ENCODE data around the gene TMEM87B. TPM values are rescaled to one million over a fixed set of nuclear protein-coding genes. Genes with fewer than 3 reads are reported as not detected.

Gene TMEM87B
- total and polyA plus RNA-seq, 10 of the 15 experiments (the other 5 are each of a cell fraction or from before 2014, with no cell fraction given) = 5.7 to 20.6 (median 12.3) TPM

DNA sequence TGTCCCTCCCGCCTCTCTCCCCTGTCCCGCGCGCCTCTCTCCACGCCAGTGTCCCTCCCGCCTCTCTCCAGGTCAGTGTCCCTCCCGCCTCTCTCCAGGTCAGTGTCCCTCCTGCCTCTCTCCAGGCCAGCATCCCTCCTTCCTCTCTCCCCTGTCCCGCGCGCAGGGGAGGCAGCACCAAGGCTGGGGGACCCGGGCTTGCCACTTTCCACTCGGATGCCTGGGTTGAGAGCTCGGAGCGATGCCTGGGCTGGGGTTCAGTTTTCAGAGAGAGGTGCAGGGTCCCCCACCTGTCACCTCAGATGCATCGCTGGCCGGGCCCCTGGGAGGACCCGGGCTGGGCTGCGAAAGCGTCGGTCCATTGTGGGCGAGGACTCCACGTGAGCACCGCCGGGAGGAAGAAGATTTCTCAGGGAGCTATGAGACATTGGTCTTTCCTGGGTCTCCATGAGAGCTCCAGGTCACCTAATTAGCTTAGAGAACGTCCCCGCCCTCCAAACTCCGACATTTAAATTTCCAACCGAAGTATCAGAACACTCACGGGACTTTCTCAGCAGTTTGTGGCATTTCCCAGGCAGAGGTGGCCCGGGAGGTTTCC is 85.2 kb downstream of the TMEM87B start:
- ChIA-PET RAD21 (ENCODE audit: unreplicated experiment) (no interaction called here), POLR2A (no interaction called here), SMC1A (ENCODE audit: uncharacterized antibody, unreplicated experiment) (no interaction called here), CTCF (no interaction called here)
- Histone ChIP-seq H3K79me2 (ENCODE audit: control insufficient read depth, insufficient read depth, low read length) (no peaks in the 10 kb centered on the region), H3K36me3 (ENCODE audit: control insufficient read depth in 2 of 2, insufficient read depth in 2 of 2, low read length in 1 of 2) (no peaks in the 10 kb centered on the region), H2AFZ (ENCODE audit: control insufficient read depth, low read depth, low read length) (no peak overlapping the region), H4K20me1 (ENCODE audit: control insufficient read depth, insufficient read depth) (no peaks in the 10 kb centered on the region), H3K9me3 (replicated peaks; ENCODE audit: control insufficient read depth, insufficient read depth, low read length) (no peaks in the 10 kb centered on the region), H3K9ac (ENCODE audit: control insufficient read depth, insufficient read depth, low read length) (no peak overlapping the region), H3K4me3 (no peak overlapping the region), H3K27ac (ENCODE audit: control insufficient read depth, insufficient read depth) (no peak overlapping the region), H3K27me3 (replicated peaks in 1 of 2; ENCODE audit: control insufficient read depth in 2 of 2, insufficient read depth in 2 of 2, low read length in 1 of 2) (peaks cover 1 to 8% of the 10 kb centered on the region in 2 experiments; a peak in 2 of 4 replicates), H3K4me1 (ENCODE audit: control insufficient read depth, insufficient read depth, low read length) (no peaks in the 10 kb centered on the region), H3K4me2 (ENCODE audit: control insufficient read depth, insufficient read depth) (no peak overlapping the region)
- no TSS peak for BruUV-seq (replicated peaks)
- in situ Hi-C loops (cut with MboI) = no loop called here
- TF ChIP-seq NFYB (IDR thresholded peaks at IDR 0.05; ENCODE audit: insufficient read depth, low read depth, low read length) = no peak
- TF ChIP-seq BHLHE40 (IDR thresholded peaks at IDR 0.05; ENCODE audit: borderline replicate concordance in 1 of 2, low read depth in 2 of 2, low read length in 1 of 2) = no peak
- no peak for TF ChIP-seq KAT2A (conservative IDR thresholded peaks at IDR 0.05; ENCODE audit: control insufficient read depth, low read depth, low read length)
- TF ChIP-seq NR2C1 (IDR thresholded peaks at IDR 0.05) = no peak
- no peak for TF ChIP-seq TBL1XR1 (IDR thresholded peaks at IDR 0.05; ENCODE audit: low read depth, low read length)
- TF ChIP-seq, protein P1, sequence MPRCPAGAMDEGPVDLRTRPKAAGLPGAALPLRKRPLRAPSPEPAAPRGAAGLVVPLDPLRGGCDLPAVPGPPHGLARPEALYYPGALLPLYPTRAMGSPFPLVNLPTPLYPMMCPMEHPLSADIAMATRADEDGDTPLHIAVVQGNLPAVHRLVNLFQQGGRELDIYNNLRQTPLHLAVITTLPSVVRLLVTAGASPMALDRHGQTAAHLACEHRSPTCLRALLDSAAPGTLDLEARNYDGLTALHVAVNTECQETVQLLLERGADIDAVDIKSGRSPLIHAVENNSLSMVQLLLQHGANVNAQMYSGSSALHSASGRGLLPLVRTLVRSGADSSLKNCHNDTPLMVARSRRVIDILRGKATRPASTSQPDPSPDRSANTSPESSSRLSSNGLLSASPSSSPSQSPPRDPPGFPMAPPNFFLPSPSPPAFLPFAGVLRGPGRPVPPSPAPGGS (IDR thresholded peaks at IDR 0.05; ENCODE audit: borderline replicate concordance, insufficient read depth, low read depth, low read length, poor library complexity, severe bottlenecking) = no peak
- TF ChIP-seq ZNF622 (IDR thresholded peaks at IDR 0.05) = no peak
- TF ChIP-seq, protein P2, sequence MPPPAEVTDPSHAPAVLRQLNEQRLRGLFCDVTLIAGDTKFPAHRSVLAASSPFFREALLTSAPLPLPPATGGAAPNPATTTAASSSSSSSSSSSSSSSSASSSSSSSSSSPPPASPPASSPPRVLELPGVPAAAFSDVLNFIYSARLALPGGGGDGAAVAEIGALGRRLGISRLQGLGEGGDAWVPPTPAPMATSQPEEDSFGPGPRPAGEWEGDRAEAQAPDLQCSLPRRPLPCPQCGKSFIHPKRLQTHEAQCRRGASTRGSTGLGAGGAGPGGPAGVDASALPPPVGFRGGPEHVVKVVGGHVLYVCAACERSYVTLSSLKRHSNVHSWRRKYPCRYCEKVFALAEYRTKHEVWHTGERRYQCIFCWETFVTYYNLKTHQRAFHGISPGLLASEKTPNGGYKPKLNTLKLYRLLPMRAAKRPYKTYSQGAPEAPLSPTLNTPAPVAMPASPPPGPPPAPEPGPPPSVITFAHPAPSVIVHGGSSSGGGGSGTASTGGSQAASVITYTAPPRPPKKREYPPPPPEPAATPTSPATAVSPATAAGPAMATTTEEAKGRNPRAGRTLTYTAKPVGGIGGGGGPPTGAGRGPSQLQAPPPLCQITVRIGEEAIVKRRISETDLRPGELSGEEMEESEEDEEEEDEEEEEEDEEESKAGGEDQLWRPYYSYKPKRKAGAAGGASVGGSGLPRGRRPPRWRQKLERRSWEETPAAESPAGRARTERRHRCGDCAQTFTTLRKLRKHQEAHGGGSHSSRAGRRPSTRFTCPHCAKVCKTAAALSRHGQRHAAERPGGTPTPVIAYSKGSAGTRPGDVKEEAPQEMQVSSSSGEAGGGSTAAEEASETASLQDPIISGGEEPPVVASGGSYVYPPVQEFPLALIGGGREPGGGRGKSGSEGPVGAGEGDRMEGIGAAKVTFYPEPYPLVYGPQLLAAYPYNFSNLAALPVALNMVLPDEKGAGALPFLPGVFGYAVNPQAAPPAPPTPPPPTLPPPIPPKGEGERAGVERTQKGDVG (CRISPR knock-in tag; IDR thresholded peaks at IDR 0.05) = no peak
- no peak for TF ChIP-seq STAT3 (IDR thresholded peaks at IDR 0.05; ENCODE audit: low read depth, low read length)
- TF ChIP-seq MEF2A (IDR thresholded peaks at IDR 0.05; ENCODE audit: insufficient read depth, low read depth, low read length) = no peak
- TF ChIP-seq, protein P3, sequence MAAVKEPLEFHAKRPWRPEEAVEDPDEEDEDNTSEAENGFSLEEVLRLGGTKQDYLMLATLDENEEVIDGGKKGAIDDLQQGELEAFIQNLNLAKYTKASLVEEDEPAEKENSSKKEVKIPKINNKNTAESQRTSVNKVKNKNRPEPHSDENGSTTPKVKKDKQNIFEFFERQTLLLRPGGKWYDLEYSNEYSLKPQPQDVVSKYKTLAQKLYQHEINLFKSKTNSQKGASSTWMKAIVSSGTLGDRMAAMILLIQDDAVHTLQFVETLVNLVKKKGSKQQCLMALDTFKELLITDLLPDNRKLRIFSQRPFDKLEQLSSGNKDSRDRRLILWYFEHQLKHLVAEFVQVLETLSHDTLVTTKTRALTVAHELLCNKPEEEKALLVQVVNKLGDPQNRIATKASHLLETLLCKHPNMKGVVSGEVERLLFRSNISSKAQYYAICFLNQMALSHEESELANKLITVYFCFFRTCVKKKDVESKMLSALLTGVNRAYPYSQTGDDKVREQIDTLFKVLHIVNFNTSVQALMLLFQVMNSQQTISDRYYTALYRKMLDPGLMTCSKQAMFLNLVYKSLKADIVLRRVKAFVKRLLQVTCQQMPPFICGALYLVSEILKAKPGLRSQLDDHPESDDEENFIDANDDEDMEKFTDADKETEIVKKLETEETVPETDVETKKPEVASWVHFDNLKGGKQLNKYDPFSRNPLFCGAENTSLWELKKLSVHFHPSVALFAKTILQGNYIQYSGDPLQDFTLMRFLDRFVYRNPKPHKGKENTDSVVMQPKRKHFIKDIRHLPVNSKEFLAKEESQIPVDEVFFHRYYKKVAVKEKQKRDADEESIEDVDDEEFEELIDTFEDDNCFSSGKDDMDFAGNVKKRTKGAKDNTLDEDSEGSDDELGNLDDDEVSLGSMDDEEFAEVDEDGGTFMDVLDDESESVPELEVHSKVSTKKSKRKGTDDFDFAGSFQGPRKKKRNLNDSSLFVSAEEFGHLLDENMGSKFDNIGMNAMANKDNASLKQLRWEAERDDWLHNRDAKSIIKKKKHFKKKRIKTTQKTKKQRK (IDR thresholded peaks at IDR 0.05; ENCODE audit: low read depth, low read length) = no peak
- no peak for TF ChIP-seq ATF7 (IDR thresholded peaks at IDR 0.05; ENCODE audit: low read depth)
- TF ChIP-seq ESRRA (IDR thresholded peaks at IDR 0.05; ENCODE audit: low read length) = no peak
- TF ChIP-seq BMI1 (IDR thresholded peaks at IDR 0.05; ENCODE audit: borderline replicate concordance) = no peak
- no peak for TF ChIP-seq POLR2AphosphoS5 (IDR thresholded peaks at IDR 0.05; ENCODE audit: low read length)
- FAIRE-seq = no peak
- WGBS (ENCODE audit: insufficient coverage, insufficient replicate concordance, low lambda C conversion rate, missing lambda C conversion rate) = 79% methylated on average over 24 of the region's 30 CpGs
- no peak for ATAC-seq
- intact Hi-C loops (cut with micrococcal nuclease; ENCODE audit: unreplicated experiment) = no loop called here
- no peak for DNase-seq (ENCODE audit: low read depth, low spot score)
